ENCODE results near the gene HIPK2. TPM values are rescaled to one million over a fixed set of nuclear protein-coding genes. Genes with fewer than 3 reads are reported as not detected.

Gene HIPK2
- total and polyA plus RNA-seq, 8 donors = 3.4 to 103 (median 38.6) TPM

DNA sequence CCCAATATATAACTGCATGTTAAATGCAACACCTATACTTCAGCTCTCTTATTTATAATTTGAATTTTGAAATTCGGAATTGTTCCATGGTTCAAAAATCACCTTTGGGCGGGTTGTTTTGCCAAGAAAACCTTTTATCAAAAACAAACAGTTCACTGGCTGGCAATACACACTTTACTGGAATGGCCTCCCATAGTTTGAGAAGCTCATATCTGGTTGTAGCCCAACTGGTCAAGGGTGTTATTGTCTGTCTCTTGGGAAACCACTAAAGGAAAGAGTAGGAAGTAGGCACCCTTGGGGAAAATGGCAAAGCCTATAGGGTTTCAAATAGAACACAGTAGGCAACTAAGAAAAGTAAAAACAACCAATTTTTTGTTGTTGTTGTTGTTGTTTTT lies 117.9 kb downstream of the HIPK2 start:
- Histone ChIP-seq H3K27me3 (no peaks in the 10 kb centered on the region), H3K27ac (peak overlapping the region; percentile 15 to 88 (median 77)), H3K9me3 (no peaks in the 10 kb centered on the region), H3K4me3 (no peak overlapping the region), H3K4me1 (peaks cover 62 to 95% (median 73%) of the 10 kb centered on the region in 4 donors), H3K36me3 (peaks cover 4 to 6% (median 5%) of the 10 kb centered on the region in 4 donors)
- WGBS, 5 donors = 29 to 68% (median 49%) methylated on average over 2 of the region's 2 CpGs
- TF ChIP-seq, protein P1, sequence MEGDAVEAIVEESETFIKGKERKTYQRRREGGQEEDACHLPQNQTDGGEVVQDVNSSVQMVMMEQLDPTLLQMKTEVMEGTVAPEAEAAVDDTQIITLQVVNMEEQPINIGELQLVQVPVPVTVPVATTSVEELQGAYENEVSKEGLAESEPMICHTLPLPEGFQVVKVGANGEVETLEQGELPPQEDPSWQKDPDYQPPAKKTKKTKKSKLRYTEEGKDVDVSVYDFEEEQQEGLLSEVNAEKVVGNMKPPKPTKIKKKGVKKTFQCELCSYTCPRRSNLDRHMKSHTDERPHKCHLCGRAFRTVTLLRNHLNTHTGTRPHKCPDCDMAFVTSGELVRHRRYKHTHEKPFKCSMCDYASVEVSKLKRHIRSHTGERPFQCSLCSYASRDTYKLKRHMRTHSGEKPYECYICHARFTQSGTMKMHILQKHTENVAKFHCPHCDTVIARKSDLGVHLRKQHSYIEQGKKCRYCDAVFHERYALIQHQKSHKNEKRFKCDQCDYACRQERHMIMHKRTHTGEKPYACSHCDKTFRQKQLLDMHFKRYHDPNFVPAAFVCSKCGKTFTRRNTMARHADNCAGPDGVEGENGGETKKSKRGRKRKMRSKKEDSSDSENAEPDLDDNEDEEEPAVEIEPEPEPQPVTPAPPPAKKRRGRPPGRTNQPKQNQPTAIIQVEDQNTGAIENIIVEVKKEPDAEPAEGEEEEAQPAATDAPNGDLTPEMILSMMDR (IDR thresholded peaks at IDR 0.05) = no peak
- TF ChIP-seq EP300 (IDR thresholded peaks at IDR 0.05) (no peak), POLR2AphosphoS5 (IDR thresholded peaks at IDR 0.05) (peak in 2 of 3 donors; percentile 31 to 46)
- DNase-seq = peak in 1 of 2 donors; percentile 46
- intact Hi-C loops (cut with DNase I; ENCODE audit: low total_unique reads) = no loop called here

DNA sequence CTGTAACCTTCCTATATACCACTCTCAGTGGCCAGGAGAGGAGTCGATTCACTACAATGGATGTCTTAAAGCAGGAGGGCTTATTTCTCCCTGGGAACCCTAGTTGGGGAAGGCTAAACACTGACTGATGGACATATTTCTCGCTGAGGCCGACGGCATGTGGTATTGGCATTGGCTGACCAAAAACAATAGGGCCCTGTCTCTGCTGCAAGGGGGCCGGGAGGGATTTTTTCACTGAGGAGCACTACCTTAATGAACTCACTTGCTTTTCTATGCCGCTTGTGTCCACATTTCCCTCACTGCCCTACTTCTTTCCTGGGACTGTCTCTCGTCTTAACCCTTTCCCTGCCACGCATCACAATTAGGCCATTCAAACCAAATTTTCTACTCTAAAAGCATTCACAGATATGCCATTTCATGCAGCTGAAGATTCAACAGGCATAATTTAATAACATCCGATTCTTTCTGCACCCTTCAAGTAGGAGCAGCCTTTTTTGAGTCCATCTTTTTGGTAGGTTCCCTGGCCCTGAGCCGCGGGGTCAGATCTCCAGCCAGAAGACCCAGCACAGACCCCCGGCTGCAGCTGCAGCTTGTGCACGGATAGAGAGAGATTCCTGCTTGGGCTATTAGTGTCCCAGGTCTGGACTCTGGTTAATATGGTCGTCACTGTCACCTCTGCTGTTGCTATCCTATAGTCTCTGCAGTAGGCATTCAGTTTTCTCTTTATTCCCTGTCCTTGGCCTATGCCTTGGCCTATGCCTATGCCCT lies 118.7 kb downstream of the HIPK2 start:
- intact Hi-C loops (cut with DNase I; ENCODE audit: low total_unique reads) = no loop called here

DNA sequence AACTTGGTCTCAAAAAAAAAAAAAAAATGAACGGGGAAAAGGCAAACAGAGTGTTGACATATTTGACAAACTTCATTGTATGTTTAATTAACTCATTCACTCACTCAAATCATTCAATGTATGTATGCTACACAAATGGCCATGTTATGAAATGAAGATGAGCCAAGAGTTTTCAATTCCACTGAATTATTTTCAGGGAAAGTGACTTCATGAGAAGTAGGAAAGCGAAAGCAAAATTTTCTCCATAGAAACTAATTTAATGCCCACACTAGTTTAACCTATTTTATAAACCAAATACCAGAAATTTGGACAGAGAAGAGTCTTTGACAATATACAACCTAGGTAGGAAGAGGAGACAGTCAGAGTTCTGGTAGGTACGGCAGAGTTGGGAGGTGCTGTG lies 119.5 kb downstream of the HIPK2 start:
- Histone ChIP-seq H3K36me3 (peaks cover 4 to 6% (median 5%) of the 10 kb centered on the region in 4 donors), H3K9me3 (no peaks in the 10 kb centered on the region), H3K4me1 (peaks cover 58 to 95% (median 77%) of the 10 kb centered on the region in 4 donors), H3K27ac (peak overlapping the region; percentile 59 to 88 (median 77)), H3K27me3 (no peaks in the 10 kb centered on the region), H3K4me3 (no peak overlapping the region)
- TF ChIP-seq POLR2AphosphoS5 (IDR thresholded peaks at IDR 0.05) (no peak), POLR2A (IDR thresholded peaks at IDR 0.05) (no peak), EP300 (IDR thresholded peaks at IDR 0.05) (no peak)
- TF ChIP-seq, protein P1 (IDR thresholded peaks at IDR 0.05) = no peak
- no peak for DNase-seq
- 54 to 70% (median 57%) methylated on average over 3 of the region's 3 CpGs for WGBS, 5 donors
- intact Hi-C loops (cut with DNase I; ENCODE audit: low total_unique reads) = no loop called here

More for the DNA sequence above, 118.7 kb downstream of the HIPK2 start:
- Histone ChIP-seq H3K9me3 (no peaks in the 10 kb centered on the region), H3K36me3 (peaks cover 4 to 6% (median 5%) of the 10 kb centered on the region in 4 donors), H3K27ac (peak overlapping the region; percentile 59 to 88 (median 77)), H3K4me1 (peaks cover 65 to 95% (median 77%) of the 10 kb centered on the region in 4 donors), H3K4me3 (no peak overlapping the region), H3K27me3 (no peaks in the 10 kb centered on the region)
- no peak for TF ChIP-seq POLR2A (IDR thresholded peaks at IDR 0.05)
- no peak for TF ChIP-seq POLR2AphosphoS5 (IDR thresholded peaks at IDR 0.05)
- TF ChIP-seq, protein P1 (IDR thresholded peaks at IDR 0.05) = no peak
- no peak for TF ChIP-seq EP300 (IDR thresholded peaks at IDR 0.05)
- no peak for DNase-seq
- WGBS, 5 donors = 46 to 64% (median 59%) methylated on average over 14 of the region's 14 CpGs

DNA sequence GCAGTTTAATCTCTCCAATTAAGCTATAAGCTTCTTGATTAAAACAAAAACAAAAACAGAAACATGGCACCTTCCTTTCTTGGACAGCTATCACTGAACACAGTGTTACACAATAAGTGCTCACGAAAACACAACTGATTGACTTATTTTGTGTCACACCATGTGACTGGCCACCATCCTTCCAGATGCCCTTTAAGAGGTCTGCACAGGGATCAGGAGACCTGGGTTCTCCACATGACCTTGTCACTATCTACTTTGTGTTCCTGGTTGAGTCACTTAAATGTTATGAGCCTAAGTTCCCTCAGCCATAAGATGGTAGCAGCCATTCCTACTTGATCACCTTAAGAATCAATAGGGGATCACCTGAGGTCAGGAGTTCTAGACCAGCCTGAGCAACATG lies 120.1 kb downstream of the HIPK2 start:
- 76 to 94% (median 85%) methylated on average over 1 of the region's 1 CpG for WGBS, 5 donors
- peaks cover 4 to 6% (median 5%) of the 10 kb centered on the region in 4 donors for H3K36me3 ChIP-seq
- intact Hi-C loops (cut with DNase I; ENCODE audit: low total_unique reads) = no loop called here
- no peaks in the 10 kb centered on the region for H3K9me3 ChIP-seq
- H3K4me1 ChIP-seq = peaks cover 54 to 95% (median 77%) of the 10 kb centered on the region in 4 donors
- no peak for DNase-seq
- H3K4me3 ChIP-seq = no peak overlapping the region
- H3K27me3 ChIP-seq = no peaks in the 10 kb centered on the region
- peak overlapping the region in 3 of 5 donors; percentile 26 to 88 (median 84) for H3K27ac ChIP-seq
- TF ChIP-seq, protein P1 (IDR thresholded peaks at IDR 0.05) = no peak
- TF ChIP-seq POLR2AphosphoS5 (IDR thresholded peaks at IDR 0.05) (no peak), POLR2A (IDR thresholded peaks at IDR 0.05) (no peak), EP300 (IDR thresholded peaks at IDR 0.05) (no peak)

Measured in stomach (tissue), 9 donors.